UCSD-AML1 (cell line): ENCODE data around the gene CLDN15.
"Not testable (repeated sequence)": the region's sequence is repeated elsewhere in the genome, so short reads cannot be mapped to it uniquely, and the experiment has no call there.

Experiments used
- DNase-seq: peaks from one replicate; lab custom pipeline; 2025; ENCODE audit not compliant: unreplicated experiment; lab: John Stamatoyannopoulos, UW

CLDN15 gene

DNA sequence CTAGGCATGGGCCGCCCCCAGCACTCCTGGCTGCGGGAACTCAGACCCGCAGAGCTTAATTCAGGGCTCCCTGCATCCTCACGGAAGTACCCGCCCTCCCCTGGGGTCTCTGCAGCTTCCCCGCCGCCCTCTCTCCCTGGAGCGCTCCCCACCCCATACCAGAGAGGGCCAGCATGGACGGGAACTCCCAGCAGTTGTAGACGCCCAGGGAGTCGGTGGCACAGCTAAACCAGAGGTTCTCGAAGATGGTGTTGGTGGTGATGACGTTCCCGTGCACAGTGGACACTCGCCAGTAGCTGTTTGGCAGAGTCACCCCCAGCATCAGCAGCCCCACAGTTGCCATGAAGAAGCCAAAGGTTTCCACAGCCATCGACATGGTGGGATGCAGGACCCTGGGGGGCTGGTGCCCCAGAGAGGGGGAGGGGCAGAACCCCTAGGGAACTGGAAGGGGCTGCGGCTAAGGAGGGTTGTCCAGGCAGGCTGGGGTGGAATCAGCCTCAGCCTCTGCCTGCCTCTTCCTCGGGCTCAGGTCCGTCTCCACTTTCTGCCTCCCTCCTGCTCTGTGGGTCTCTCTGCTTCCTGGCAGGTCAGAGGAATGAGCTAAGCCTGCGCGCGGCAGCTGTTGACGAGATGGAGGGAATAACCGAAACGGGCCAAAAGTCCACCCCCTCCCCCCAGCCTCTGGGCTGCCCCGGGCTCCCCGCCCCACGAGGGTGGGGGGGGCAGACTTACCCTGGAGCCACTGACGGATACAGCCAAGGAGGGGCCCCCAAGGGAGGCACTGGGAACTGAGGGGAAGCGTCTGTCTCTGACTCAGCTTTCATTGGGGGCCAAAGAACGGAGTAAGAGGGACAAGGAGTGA, at the start of gene CLDN15:
Gene CLDN15, minus strand, starts transcription at position 597 of the 862 bp plus-strand sequence. Its CDS starts 221 bp downstream, at position 376.
- no peak for DNase-seq

DNA sequence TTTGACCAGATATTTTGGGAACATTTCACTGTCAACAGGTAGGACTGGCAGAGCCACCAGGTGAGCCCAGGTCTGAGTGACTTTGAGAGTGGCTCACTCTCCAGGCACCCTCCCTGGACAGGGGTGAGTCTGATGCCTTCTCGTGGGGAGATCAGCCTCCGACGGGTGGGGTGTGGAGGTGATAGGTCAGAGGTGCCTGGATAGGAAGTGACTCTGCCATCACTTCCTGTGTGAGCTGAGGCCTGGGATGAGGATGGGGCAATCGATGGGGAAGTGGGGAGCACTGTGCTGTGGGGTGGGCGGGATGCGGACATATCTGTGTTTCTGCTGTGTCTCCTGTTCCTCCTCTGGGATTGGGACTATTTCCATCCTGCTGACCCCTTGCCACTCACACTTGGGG, 49.4 kb upstream of the CLDN15 start:
- peak; percentile 8 for DNase-seq

- DNase-seq: not testable (repeated sequence)
Measured at GRCh38 chr7:101285880-101286279, 48.3 kb upstream of the CLDN15 start.

GRCh38 chr7:101285171-101285570, 47.6 kb upstream of the CLDN15 start:
- no peak for DNase-seq

DNA sequence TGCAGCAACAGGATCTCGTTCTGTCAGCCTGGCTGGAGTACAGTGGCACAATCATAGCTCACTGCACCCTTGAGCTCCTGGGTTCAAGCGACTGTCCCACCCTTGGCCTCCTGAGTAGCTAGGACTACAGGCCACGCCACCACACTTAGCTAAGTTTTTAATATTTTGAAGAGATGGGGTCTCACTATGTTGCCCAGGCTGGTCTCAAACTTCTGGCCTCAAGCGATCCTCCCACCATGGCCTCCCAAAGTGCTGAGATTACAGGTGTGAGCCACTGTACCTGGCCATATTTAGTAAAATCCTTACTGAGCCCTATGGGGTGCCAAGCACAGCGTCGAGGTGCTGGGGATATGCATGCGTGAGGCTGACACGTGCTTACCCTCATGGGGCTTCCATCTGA, 43.3 kb upstream of the CLDN15 start:
- DNase-seq: not testable (repeated sequence)

DNA sequence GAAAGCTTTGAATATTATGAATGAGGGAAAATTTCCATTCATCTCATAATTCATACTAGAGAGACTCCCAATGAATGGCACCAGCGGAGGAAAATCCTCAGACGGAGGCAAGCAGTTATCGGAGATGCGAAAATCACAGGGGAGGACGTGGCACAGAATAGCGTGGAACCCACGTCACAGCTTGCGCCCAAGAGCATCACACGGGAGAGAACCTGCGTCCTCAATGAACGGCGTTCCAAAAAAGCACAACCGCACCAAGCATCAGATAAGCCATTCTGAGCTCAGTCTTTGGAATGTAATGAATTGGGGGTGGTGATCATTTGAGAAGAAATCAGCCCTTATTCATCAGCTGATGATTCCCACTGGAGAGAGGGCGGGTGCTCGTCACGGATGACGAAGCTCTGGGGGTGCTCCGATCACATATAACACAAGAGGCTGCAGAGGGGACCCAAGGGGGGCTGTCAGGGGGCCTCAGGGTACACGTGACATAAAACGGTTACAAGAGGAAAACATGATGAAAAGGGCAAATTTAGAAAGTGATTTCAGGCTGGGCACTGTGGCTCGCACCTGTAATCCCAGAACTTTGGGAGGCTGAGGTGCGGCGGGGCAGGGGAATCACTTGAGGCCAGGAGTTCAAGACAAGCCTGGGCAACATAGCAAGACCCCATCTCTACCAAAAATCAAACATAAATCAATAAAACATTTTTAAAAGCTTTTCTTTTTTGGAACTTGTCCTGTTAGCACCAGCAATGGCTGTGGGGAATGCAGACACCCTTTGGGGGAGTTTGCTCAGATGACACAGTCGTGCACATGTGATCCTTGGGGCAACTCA, 41.1 kb upstream of the CLDN15 start:
- DNase-seq: no peak

DNA sequence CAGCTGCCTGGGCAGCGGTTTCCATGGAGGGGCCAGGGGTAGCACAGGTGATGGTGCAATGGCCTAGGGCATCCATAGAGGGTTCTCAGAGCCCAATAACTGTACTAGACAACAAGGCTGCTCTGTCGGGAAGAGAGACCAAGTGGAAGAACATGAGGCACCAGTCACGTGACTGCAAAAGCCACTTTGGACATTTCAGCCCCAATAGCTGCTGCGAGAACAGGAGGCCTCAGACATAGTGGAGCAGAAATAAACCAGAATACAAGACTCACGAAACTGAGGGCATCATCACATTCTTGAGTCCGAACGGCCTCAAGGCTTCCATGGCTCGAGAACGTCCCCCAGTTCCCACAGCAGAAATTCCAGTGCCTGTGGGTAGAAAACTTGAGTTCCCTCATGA, 39.6 kb upstream of the CLDN15 start:
- DNase-seq: no peak

- no peak for DNase-seq
Measured at GRCh38 chr7:101273206-101273605, 35.6 kb upstream of the CLDN15 start.

- no peak for DNase-seq
Measured at GRCh38 chr7:101271021-101271420, 33.4 kb upstream of the CLDN15 start.

GRCh38 chr7:101269664-101270063, 32.1 kb upstream of the CLDN15 start:
- no peak for DNase-seq

- DNase-seq: peak; percentile 13
Measured at GRCh38 chr7:101265622-101266516, 28.3 kb upstream of the CLDN15 start.

DNA sequence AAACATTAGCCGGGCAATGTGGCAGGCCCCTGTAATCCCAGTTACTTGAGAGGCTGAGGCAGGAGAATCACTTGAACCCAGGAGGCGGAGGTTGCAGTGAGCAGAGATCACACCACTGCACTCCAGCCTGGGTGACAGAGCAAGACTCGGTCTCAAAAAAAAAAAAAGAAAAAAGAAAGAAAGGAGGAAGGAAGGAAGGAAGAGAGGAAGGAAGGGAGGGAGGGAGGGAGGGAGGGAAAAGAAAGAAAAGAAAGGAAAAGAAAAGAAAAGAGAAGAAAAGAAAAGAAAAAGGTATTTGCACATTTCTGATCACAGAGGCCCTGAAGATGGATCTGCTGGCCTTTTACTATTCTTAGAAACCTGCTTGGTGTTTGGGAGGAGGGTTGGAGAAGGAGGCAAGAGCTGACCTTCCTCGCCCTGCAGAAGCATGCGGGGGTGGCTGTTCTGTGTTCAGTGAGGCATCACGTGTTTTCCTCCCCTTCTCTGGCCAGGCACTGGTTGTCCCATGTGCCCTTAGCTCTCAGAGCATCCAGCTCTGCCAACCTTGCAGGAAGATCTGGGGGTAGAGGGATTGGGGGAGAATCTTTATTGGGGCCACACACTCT, 26.6 kb upstream of the CLDN15 start:
- peak; percentile 20 for DNase-seq

GRCh38 chr7:101258243-101258731, 20.7 kb upstream of the CLDN15 start:
- no peak for DNase-seq

DNA sequence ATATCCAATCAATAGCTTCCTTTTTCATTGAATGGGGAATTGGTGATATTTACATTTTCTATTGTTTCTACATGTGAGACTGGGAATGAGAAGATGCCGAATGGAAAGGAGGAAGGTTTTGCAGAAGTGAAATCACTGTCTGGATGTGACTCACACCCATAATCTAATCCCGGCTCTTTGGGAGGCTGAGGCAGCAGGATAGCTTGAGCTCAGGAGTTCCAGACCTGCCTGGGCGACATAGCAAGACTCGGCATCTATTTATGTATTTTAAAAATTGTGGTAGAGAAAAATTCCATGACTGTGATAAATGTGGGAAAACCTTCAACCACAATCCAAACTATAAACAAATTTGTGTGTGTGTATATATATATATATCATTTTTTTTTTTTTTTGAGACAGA, 18.2 kb upstream of the CLDN15 start:
- DNase-seq: no peak

DNA sequence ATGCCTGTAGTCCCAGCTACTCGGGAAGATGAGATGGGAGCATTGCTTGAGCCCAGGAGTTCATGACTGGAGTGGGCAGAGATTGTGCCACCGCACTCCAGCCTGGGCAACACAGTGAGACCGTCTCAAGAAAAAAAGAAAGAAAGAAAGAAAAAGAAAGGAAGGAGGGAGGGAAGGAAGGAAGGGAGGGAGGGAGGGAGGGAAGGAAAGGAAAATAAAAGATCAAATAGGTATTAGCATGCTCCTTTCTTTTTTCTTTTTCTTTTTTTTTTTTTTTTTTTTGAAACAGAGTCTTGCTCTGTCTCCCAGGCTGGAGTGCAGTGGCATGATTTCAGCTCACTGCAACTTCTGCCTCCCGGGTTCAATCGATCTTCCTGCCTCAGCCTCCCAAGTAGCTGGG, 15.6 kb upstream of the CLDN15 start:
- DNase-seq: not testable (repeated sequence)

DNA sequence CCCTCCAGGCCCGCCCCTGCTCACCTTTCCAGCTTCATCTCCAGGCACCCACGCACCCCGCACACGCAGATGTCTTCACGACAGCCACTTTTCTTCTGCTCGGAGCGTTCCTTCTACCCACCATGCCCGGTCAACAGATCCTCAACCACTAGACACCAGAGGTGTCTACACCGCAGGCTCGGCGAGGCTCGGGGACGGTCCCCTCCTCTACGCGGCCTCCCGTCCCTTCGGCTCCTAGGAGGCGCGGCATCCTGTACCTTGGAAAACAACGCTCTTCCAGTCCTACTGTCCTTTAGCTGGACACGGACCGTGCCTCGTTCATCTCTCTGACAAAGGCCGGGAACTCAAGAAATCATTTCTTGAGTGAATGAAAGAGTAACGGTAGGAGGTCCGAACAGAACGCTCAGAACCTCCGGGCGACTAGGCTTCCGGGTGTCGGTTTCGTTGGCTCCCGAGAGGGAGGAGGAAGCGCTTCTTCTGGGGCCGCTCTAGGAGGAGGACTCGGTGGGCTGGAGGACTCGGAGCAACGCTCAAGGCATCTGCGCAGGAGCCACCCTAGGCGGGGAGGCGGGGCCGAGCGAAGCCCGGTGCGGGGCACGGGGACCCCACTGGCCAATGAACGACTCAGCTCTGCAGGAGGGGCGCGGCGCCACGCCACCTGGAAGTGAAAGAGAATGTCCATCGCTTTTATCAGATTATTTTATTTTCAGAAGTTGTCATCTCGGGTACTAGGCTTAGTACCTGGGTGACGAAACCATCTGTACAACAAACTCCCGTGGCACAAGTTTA, 14.5 kb upstream of the CLDN15 start:
- DNase-seq: peak; percentile 92

DNA sequence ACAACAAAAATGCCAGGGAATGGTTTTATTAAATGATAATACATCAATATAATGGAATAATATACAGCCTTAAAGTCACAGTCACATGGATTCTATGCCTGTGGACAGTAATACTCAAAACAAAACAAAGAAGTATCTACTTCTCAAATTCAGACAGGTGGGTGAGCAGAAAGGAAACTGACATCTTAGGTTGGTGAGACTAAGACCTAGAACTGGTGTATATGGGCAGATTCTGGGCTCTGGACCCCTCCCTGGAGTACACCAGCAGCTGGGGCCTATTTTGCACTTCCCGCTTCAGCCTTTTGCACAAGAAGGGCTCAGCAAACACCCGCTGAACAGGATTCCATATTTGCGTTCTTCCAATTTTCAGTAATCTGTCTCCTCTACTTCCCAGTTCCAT, 12.7 kb upstream of the CLDN15 start:
- DNase-seq: no peak

DNA sequence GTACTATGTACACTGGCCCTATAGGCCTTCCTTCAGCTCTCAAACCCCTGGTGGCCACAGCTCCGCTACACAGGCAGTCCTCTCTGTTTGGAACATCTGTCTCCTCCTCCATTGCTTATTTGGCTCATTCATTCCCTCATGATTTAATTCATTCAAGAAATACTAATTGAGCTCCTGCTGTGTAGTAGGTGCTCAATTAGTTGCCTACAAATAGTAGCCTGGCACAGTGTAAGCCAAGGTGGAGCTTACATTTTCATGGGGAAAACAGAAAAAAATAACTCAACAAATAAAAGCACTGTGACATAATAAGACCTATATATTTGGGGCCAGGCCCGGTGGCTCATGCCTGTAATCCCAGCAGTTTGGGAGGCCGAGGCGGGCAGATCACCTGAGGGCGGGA, 10.7 kb upstream of the CLDN15 start:
- no peak for DNase-seq

DNA sequence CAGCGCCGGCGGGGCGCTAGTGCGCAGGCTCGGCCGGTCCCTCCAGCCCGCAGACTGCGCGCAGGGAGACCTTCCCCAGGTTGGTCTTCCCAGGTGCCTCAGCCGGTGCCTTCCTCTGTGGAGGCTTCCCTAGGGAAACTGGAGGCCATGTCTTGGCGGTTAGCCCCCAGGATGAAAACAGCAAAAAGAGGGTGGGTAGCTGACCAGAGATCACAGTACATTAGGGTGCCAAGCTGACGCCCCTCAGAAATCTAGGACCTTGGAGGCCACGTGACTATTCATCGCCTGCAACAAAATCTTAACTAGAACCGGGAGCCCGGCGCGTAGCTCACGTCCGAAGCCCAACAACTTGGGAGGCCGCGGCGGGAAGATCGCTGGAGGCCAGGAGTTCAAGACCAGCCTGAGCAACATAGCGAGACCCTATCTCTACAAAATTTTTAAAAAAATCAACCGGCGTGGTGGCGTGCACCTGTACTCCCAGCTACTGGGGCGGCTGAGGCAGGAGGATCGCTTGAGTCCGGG, 7.6 kb upstream of the CLDN15 start:
- no peak for DNase-seq
